Measurements from ENCODE around the gene ERC1.

The ERC1 gene

DNA sequence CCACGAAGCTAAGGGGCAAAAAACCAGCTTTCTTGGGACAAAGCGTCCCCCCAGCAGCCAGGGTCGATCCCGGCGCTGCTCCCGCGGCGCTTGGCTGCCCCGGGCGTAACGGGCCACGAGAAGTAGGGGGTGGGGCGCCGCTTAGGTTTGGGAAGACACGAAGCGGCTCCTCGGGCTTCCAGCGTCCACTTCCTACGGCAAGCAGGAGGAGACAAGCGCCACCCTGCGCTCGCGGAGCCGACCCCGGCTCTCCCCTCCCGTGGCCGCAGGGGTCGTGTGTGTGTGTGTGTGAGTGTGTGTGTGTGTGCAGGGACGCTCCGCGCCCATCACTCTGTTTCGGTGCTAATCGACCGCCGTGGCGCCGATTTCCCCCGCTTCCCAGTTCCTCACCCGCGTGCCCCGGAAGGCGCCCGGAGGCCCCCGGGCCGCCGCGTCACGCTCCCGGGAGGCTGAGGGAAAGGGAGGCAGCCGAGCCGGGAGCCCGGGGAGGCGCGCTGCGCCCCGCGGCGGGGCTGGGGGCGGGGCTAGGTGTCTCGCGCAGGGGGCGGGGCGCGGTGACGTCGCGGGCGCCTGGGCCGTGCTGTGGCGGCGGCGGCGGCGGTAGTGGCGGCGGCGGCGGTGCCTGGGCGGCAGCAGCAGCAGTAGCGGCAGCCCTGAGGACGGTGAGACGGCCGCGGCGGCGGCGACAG, at the start of gene ERC1:
Gene ERC1 (plus strand): TSS at position 563 of the 689 bp plus-strand sequence. CDS start 36,681 bp downstream, outside the sequence.
- DNase-seq, result peak; percentile 81 to 90

DNA sequence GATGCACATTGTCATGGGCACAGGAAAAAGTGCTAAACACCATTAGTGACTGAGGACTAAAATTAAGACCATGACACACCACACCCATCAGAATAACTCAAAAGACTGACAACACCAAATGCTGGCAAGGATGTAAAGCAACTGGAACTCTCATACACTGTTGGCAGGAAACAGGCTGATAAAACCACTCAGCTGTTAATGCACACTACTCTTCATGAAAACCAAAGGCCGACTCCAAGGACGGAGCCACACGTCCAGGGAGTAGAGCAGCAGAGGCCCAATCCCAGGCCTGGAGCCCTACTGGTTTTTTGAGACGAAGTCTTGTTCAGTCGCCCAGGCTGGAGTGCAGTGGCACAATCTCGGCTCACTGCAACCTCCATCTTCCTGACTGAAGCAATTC, 48.0 kb upstream of the ERC1 start:
- DNase-seq, result no peak

DNA sequence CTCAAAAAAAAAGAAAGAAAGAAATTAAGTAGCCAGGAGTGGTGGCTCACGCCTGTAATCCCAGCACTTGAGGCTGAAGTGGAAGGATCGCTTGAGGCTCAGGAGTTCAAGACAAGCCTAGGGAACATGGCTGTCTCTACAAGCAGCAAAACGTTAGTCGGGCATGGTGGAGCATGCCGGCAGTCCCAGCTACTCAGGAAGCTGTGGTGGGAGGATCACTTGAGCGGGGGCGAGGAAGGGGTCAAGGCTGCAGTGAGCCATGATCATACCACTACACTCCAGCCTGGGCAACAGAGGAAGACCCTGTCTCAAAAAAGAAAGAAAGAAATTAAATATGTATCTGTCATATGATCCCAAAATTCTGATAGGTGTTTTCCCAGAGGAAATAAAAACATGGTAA, 46.8 kb upstream of the ERC1 start:
- DNase-seq, result no peak

DNA sequence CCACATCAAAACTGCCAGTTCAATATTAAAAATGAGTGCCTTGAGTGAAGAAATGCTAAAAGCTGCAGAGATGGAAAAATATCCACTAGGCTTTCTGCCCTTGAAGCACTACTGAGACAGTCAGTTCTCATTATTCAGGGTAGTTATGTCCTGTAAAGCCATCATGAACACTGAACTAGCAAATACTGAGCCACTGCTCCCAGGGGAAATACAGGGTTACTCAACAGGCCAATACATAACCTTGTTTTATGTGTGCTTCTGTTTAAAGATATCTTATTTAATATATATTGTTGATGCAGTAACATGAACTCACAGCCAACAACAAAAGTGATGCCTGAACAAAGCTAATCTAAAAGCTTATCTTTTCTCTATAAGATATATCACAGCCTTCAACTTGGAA, 44.8 kb upstream of the ERC1 start:
- DNase-seq, result no peak

DNA sequence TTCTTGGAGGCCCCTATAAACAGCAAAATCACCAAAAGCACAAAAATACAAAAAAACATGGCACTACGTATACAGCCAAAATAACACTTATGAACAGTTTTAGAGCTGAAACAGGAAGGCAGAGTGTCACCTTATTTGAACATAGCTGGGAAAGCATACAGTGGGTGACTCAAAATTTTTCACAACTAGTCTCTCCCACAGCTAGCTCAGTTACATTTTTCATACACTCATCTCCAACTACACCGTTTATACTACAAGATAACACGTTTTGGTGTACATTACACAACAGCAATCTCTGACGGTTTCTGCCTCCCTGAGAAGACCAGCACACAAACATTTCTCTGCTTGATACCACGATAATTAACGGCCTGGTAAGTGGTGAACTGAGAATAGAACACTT, 44.4 kb upstream of the ERC1 start:
- DNase-seq, result no peak

DNA sequence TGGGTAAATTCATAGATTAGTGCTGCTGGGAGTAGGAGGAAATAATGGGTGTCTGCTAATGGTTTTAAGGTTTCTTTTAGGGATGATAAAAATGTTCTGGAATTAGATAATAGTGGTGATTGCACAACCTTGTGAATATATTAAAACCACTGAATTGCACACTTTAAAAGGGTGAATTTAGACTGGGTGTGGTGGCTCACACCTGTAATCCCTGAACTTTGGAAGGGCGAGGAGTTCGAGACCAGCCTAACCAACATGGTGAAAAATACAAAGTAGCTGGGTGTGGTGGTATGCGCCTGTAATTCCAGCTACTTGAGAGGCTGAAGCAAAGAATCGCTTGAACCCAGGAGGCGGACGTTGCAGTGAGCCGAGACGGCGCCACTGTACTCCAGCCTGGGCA, 42.8 kb upstream of the ERC1 start:
- no peak for DNase-seq

DNA sequence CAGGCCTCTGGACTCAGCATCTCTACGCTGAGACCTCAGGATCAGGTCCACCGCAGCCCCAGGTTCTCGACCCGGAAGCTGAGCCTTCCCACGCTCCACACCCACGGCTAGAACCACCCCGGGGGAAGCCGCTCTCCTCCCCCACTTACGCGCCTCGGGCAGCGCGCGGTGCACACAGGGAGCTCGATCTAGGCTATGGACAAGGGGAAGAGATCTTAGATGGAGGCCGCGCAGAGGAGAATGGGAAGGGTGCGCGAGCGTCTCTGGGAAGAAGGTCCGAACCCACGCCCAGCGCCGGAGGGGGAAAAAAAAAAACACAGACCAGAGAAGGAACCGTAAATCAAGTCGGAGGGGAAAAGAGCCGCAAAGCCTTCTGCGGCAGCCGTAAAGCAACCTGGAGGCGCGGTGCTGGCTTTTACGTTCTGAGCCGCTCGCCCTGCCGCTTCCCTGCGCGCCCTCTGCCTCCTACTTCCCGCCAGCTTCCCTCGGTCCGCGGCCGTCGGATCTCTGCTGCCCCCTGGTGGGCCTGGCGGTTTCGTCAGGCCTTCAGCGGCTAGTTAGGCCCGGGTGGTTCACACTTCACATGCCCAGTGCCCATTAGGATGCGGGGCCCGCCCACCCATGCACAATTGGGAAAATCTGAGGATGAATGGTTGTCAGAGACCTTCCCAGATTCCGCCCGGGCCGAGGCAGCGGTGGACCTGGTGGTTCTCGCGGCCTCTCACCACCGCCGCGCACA, 41.4 kb upstream of the ERC1 start, which contains the start of gene RAD52:
Gene RAD52 (minus strand): TSS at position 242 of the 739 bp plus-strand sequence. CDS start 16,636 bp downstream, outside the sequence.
- peak; percentile 99 to 100 for DNase-seq

DNA sequence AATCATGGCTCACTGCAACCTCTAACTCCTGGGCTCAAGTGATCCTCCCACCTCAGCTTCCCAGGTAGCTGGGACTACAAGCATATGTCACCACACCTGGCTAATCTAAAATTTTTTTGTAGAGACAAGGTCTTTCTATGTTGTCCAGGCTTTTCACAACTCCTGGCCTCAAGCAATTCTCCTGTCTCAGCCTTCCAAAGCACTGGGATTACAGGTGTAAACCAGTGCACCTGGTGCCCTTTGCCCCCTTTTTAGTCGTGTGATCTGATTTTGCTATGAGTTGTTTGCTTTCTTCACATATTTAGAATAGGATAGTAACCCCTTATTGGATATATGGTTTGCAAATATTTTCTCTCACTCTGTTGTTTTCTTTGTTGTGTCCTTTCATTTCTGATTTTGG, 39.8 kb upstream of the ERC1 start:
- DNase-seq, result no peak

DNA sequence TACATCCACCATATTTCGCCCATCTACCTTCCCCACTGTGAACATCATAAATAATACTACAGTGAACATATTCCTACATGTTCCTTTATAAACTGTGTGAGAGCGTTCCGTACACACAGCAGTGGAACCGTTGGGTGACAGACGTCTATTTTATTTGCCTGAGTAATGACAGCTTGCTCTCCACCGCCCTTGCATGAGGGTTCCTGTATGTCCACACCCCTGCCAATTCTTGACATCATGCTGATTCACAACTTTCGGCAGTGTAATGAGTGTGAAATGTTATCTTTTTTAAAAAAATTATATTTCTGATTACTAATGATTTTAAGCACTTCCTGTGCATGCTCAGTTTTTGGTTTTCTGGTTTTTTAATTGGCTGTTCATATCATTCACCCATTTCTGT, 37.2 kb upstream of the ERC1 start:
- no peak for DNase-seq

DNA sequence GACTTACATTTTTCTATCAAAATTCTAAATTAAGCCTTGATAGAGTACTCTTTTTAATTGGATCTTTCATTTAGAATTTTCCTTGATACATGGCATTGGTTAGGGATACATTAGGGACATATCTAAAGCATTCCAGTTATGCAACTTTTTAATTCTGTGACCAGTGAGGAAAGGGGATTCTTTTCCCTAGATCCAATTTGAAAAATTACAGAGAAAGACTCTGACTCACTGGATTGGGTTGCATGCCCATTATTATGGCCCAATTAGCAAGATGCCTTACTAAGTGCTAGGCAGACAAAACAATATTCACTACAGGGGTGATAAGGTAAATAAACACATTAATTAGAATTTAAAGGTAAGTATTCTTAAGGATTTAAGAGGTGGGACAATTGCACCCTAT, 36.3 kb upstream of the ERC1 start:
- DNase-seq, result no peak

DNA sequence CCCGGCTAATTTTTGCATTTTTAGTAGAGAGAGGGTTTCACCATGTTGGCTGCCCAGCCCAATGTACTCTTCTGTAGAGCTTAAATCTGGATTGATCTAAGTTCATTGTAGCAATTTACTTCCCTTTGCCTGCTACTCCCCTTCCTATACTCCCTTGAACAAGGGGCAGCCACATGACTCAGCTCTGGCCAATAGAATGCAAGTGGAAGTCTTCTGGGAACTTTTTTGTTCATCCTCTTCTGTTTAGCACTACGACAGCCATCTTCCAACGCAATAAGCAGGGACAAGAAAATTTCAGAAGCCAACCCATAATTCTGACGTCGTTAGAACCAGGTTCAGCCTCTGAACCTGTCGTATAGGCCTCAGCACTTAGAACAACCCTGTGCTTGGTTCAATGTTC, 35.1 kb upstream of the ERC1 start:
- no peak for DNase-seq

DNA sequence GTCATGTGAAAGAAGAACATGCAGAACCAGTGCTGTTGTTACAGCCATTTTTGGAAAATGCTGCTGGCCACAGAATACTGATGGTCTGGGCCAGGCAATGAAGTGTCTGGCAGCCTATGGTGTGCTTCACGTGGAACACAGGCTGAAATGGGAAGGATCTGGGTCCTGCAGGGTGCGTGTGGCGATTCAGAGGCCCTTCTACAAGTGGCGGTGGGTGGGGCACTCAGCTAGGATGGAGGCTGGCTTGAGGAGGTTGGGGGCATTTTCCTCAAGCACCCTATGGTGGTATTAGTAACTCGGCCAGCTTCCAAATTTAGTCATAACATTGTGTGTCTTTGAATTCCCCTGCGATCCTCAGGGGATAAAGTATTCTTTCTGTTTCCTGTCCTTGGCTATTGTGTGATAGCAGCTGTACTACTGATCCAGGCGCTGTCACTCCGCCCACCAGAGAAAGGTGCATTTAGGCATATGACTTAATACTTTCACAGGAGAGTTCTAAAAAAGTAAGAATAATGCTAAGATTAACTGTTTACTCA, 32.4 kb upstream of the ERC1 start:
- no peak for DNase-seq

DNA sequence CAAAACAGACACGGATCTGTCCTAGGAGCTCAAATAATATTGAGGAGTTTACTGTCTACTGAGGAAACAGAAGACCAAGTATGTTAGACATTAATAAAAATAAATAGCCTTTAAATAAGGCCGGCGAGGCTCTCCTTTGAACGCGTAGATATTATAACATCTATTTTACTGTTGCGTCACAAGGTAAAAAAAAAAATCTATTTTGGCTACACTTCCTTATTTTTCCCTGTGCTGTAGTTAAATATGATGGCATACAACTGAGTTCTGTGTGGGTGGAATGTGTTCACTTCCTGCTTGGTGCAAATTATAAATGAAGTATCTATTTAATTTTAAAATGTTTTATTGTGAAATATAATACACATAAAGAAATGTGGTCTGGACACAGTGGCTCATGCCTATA, 24.3 kb upstream of the ERC1 start:
- DNase-seq, result no peak

DNA sequence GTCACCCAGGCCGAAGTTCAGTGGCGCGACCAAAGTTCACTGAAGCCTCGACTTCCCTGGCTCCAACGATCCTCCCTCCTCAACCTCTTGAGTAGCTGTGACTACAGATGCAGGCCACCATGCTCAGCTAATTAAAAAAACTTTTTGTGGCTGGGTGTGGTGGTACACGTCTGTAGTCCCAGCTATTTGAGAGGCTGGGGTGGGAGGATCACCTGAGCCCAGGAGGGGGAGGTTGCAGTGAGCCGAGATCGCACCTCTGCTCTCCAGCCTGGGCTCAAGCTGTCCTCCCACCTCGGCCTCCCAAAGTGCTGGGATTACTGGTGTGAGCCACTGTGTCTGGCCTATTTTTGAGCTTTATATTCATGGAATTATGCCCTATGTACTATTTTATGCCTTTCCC, 23.4 kb upstream of the ERC1 start:
- DNase-seq, result no peak

DNA sequence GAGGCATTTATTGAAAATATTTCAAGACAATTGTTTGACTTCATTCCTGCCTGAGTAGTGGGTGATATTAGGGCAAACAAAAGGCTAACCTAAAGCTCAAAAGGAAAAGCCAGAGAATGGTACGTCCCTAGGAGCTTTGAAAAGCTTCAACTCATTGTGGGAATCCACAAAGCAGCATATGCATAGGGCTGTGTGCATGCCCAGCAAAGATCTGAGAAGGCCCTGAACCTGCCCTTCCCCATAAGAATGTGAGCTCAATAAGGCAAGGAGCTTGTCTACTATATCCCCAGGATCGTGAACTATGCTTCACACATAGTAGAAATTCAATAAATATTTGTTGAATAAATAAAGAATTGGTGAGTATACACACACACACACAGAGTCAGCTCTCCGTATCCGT, 22.5 kb upstream of the ERC1 start:
- no peak for DNase-seq

DNA sequence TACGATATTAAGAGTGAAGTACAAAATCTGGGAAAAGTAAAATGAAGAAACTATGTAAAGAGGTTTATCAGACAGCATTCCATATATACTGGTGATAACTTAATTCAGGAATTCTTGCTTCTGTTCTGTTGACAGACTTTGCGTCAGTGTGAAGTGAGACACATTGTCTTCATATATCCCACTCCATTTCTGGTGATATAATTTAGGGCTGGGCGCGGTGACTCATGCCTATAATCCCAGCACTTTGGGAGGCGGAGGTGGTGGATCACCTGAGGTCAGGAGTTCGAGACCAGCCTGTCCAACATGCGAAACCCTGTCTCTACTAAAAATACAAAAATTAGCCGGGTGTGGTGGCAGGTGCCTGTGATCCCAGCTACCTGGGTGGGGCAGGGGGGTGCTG, 21.2 kb upstream of the ERC1 start:
- DNase-seq, result no peak

DNA sequence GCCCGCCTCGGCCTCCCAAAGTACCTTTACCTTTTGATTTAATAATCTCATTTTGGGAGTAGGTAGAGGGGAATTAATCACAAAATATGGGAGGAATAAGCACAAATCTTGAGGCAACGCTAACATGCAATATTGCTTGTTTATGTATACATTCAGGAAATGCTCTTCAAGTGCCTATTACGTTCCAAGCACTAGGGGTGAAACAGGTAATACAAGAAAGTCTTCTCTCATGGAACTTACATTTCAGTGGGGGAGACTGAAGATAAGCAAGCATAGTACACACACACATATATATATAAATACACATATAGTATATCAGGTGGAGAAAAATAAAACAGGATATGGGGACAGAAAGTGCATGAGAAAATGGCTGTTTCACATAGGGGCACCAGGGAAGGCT, 19.0 kb upstream of the ERC1 start:
- no peak for DNase-seq

DNA sequence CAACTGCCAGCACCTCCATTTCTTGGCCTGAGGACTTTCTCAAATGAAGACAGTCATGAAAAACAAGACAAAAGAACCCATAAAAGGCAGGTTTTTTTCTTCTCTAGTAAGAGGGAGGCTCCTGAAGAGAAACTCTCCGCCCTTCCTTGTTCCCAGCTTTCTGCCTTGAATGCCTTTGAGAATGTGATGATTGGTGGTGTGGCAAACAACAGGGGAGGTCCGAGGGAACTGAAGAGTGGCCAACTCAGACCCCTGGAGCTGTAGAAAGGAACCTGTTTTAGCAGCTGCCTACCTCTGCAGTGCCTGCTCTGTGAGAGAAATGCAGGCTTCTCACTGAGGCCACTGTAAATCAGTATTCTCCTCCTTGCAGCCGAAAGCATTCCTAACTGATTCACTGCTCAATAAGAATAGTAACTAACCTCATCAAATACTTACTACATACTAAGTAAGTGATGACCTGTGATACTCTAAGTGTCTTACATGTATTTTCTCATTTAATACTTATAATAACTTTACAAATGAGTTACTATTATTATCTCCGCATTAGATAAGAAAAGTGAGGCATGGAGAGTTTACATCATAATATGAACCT, 16.7 kb upstream of the ERC1 start:
- no peak for DNase-seq

DNA sequence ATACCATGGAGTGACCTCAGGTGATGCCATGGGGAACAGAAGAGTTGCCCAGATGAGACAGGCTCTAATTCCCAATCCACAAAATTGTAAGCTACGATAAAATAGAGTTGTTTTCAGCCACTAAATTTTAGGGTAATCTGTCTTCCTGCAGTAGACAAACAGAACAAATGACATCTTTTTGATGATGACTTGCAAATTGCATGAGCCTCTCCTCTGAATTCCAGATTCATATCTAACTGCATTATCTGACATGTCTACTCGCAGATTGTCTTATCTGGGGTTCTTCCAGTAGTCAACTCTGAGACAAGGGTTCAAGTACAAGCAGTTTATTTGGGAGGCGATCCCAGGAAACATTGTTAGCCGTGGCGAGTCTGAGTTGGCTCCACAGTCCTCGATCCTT, 14.4 kb upstream of the ERC1 start:
- DNase-seq, result no peak

DNA sequence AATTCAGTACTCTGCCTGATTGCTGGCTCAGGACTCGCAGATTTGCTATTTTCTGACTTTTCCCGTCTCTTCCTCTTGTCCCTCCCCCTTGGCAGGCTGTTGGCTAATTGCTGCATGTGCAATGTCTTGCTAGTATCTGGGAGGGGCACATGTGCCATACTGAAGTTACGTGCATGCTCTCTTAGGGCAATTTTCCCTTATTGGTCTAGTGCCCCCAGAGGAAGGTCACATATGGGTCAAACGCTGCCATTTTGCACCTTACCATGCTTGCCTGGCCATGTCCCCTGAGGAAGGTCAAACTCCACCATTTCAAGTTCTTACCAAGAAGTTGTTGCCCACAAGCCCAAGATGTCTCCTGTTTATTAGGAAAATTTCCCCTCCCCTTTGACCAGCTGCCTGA, 13.9 kb upstream of the ERC1 start:
- no peak for DNase-seq

DNA sequence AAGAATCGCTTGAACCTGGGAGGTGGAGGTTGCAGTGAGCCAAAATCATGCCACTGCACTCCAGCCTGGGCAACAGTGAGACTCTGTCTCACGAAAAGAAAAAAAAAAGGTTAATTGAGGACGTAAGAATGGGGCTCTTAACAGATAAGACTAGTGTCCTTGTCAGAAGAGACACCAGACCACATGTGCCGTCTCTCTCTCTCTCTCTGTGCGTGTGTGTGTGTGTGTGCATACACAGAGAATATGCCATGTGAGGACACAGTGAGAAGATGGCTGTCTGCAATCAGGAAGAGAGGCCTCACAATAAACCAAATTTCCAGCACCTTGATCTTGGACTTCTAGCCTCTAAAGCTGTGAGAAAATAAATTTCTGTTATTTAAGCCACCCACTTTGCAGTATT, 11.7 kb upstream of the ERC1 start:
- no peak for DNase-seq

DNA sequence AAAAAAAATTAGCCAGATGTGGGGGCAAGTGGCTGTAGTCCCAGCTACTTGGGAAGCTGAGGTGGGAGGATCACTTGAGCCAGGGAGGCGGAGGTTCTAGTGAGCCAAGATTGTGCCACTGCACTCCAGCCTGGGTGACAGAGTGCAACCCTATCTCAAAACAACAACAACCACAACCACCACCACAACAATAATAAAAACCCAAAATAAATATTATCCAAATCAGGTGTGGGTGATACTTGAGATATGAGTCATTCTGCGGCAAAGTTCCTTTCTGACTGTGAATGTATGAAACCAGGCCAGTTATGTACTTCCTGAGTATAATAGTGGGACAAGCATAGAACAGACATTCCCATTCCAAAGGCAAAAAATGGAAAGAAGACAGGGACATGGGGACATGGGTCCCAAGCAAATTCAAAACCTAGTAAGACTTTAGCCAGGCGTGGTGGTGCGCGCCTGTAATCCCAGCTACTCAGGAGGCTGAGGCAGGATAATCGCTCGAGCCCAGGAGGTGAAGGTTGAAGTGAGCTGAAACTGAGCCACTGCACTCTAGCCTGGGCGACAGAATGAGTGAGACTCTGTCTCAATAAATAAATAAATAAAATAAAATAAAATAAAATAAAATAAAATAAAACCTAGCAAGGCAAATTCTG, 9.7 kb upstream of the ERC1 start:
- DNase-seq, result no peak

DNA sequence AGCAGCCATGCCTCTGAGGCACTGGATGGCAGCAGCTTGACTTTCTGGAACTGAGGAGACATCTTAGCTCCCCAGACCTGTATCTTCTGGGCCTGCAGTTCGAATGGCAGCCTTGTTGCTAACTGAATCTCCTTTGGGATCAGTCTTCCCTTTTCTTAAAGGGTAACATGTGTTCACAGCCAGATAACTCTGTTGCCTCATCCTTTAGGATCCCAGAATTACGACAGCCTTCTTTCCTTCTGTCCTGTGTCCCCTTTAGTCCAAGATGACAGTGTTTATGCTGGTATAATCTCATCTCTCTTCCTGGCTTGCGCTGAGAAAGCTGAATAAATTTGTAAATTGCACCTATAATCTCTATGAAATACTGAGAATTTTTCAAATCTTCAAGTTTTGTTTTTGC, 9.1 kb upstream of the ERC1 start:
- no peak for DNase-seq

DNA sequence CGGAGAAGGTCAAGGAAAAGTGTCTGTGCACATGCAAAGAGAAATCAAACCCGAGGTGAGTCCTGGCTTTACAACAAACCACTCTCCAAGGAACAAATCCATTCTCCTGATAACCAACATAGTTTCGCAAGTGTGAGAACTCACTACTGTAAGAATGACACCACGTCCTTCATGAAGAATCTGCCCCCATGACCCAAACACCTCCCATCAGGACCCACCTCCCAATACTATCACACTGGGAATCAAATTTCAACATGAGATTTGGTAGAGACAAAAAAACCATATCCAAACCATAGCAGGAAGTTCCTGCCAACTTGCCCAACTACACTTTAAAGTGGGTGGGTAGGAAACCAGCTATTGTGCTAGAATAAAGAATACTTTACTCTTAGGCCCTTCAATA, 2.4 kb upstream of the ERC1 start:
- no peak for DNase-seq
